ENCODE results near the gene SARDH. TPM values are rescaled to one million over a fixed set of nuclear protein-coding genes. Genes with fewer than 3 reads are reported as not detected.

SARDH gene
- polyA plus RNA-seq, 10 donors = 3.0 to 7.1 (median 4.6) TPM

GRCh38 chr9:133734590-133735414 lies 3.4 kb downstream of the SARDH start:
- no peak for DNase-seq

- no peak for DNase-seq
Measured at GRCh38 chr9:133733796-133734533, 4.2 kb downstream of the SARDH start.

GRCh38 chr9:133733421-133733795 lies 4.7 kb downstream of the SARDH start:
- no peak for DNase-seq

- no peak for DNase-seq
Measured at GRCh38 chr9:133732639-133733408, 5.3 kb downstream of the SARDH start.

- peak in 1 of 3 donors; percentile 37 for DNase-seq
Measured at GRCh38 chr9:133731876-133732638, 6.1 kb downstream of the SARDH start.

- no peak for DNase-seq
Measured at GRCh38 chr9:133730994-133731715, 7.0 kb downstream of the SARDH start.

- DNase-seq = no peak
Measured at GRCh38 chr9:133729617-133730281, 8.4 kb downstream of the SARDH start.

- no peak for DNase-seq
Measured at GRCh38 chr9:133728856-133729616, 9.1 kb downstream of the SARDH start.

GRCh38 chr9:133727876-133728441 lies 10.2 kb downstream of the SARDH start:
- no peak for DNase-seq

- DNase-seq = no peak
Measured at GRCh38 chr9:133727277-133727875, 10.8 kb downstream of the SARDH start.

- peak; percentile 32 to 73 (median 61) for DNase-seq
Measured at GRCh38 chr9:133726401-133727276, 11.5 kb downstream of the SARDH start.

- DNase-seq = no peak
Measured at GRCh38 chr9:133725886-133726285, 12.3 kb downstream of the SARDH start.

- DNase-seq = no peak
Measured at GRCh38 chr9:133718563-133719315, 19.4 kb downstream of the SARDH start.

- DNase-seq = no peak
Measured at GRCh38 chr9:133717113-133718031, 20.8 kb downstream of the SARDH start.

GRCh38 chr9:133716564-133717112 lies 21.5 kb downstream of the SARDH start:
- peak in 1 of 3 donors; percentile 59 for DNase-seq
